Measurements from ENCODE around the gene TBX10.

DNA sequence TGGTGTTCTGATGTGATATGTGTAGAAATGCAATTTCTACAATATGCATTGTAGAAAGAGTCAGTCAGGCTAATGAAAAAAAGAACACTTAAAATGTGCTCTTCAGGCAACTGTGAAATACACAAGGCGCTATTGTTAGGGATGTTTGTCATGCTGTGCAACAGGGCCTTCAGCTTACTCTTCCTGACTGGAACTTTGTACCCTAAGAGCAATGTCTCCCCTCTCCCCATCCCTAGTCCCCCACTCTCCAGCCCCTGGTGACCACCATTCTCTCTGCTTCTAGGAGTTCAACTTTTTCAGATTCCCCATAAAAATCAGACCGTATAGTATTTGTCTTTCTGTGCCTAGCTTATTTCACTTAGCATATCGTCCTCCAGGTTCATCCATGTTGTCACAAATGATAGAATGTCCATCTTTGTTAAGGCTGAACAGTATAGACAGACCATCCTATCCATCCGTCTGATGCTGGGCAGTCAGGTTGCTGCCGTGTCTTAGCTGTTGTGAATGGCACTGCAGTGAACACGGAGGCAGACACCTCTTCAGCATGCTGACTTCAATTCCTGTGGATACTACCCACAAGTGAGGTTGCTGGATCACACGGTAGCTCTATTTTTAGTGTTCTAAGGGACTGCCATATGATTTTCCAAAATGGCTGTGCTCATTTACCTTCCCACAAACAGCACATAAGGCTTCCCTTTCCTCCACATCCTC, 22.2 kb downstream of the TBX10 start:
- TF ChIP-seq, protein P1, sequence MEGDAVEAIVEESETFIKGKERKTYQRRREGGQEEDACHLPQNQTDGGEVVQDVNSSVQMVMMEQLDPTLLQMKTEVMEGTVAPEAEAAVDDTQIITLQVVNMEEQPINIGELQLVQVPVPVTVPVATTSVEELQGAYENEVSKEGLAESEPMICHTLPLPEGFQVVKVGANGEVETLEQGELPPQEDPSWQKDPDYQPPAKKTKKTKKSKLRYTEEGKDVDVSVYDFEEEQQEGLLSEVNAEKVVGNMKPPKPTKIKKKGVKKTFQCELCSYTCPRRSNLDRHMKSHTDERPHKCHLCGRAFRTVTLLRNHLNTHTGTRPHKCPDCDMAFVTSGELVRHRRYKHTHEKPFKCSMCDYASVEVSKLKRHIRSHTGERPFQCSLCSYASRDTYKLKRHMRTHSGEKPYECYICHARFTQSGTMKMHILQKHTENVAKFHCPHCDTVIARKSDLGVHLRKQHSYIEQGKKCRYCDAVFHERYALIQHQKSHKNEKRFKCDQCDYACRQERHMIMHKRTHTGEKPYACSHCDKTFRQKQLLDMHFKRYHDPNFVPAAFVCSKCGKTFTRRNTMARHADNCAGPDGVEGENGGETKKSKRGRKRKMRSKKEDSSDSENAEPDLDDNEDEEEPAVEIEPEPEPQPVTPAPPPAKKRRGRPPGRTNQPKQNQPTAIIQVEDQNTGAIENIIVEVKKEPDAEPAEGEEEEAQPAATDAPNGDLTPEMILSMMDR (IDR thresholded peaks at IDR 0.05 in 4 of 5, conservative IDR thresholded peaks at IDR 0.05 in 1 of 5), result no peak
- no peak for TF ChIP-seq POLR2A (IDR thresholded peaks at IDR 0.05)

Data from gastrocnemius medialis (tissue), 4 donors.